ENCODE results near the gene TEAD1. TPM values are rescaled to one million over a fixed set of nuclear protein-coding genes. Genes with fewer than 3 reads are reported as not detected.

TEAD1 gene
- total RNA-seq, 1 experiment from 2014 or later: 102 TPM

DNA sequence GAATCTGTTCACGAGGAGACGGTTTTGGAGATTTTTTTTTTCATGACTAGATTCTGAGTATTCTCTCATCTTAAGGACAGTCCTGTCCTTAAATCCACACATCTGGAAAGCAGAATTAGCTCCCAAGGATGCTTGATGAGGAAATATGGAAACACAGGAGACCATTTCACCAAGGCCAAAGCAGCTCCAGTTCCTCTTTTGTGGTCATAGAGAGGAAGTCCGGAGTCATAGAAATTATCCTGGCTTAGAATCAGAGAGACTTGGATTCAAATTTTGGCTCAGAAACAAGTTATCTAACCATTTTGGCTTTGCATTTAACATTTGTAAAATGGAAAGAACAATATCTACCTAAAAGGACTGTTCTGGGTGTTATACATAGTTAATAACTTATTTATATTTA is 7.3 kb upstream of the TEAD1 start:
- Histone ChIP-seq H3K4me1 (ENCODE audit: control insufficient read depth, insufficient read depth, low read length) (no peaks in the 10 kb centered on the region), H3K4me3 (ENCODE audit: low read depth in 2 of 2, low read length in 2 of 2) (no peak overlapping the region), H3K9me3 (ENCODE audit: control insufficient read depth, insufficient read depth, low read depth, low read length) (no peaks in the 10 kb centered on the region), H3K36me3 (ENCODE audit: control insufficient read depth, insufficient read depth, low read length) (no peaks in the 10 kb centered on the region), H3K27ac (ENCODE audit: low read length) (no peak overlapping the region), H3K27me3 (ENCODE audit: control insufficient read depth, insufficient read depth, low read length) (no peaks in the 10 kb centered on the region; the same call in 1 of the 2 replicates)
- BruUV-seq (replicated peaks): no TSS peak
- no peak for TF ChIP-seq TCF7L2 (IDR thresholded peaks at IDR 0.05; ENCODE audit: low read depth, low read length)
- no peak for TF ChIP-seq POLR2AphosphoS5 (IDR thresholded peaks at IDR 0.05; ENCODE audit: low read depth, low read length)
- TF ChIP-seq SIN3A (IDR thresholded peaks at IDR 0.05; ENCODE audit: borderline replicate concordance, insufficient read depth, low read depth, low read length): no peak
- TF ChIP-seq, protein P1, sequence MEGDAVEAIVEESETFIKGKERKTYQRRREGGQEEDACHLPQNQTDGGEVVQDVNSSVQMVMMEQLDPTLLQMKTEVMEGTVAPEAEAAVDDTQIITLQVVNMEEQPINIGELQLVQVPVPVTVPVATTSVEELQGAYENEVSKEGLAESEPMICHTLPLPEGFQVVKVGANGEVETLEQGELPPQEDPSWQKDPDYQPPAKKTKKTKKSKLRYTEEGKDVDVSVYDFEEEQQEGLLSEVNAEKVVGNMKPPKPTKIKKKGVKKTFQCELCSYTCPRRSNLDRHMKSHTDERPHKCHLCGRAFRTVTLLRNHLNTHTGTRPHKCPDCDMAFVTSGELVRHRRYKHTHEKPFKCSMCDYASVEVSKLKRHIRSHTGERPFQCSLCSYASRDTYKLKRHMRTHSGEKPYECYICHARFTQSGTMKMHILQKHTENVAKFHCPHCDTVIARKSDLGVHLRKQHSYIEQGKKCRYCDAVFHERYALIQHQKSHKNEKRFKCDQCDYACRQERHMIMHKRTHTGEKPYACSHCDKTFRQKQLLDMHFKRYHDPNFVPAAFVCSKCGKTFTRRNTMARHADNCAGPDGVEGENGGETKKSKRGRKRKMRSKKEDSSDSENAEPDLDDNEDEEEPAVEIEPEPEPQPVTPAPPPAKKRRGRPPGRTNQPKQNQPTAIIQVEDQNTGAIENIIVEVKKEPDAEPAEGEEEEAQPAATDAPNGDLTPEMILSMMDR (IDR thresholded peaks at IDR 0.05): no peak
- no peak for TF ChIP-seq REST (IDR thresholded peaks at IDR 0.05; ENCODE audit: insufficient read depth in 1 of 2, low read depth in 2 of 2, low read length in 1 of 2)
- intact Hi-C loops (cut with micrococcal nuclease; ENCODE audit: unreplicated experiment) (no loop called here), in situ Hi-C loops (cut with HindIII; ENCODE audit: low pct_unique_long_range_greater_than_20kb, low sequenced_read_pairs) (no loop called here)
- ChIA-PET POLR2A (no interaction called here), CTCF (no interaction called here)
- no peak for ATAC-seq
- DNase-seq (ENCODE audit: low read depth, low spot score): no peak

DNA sequence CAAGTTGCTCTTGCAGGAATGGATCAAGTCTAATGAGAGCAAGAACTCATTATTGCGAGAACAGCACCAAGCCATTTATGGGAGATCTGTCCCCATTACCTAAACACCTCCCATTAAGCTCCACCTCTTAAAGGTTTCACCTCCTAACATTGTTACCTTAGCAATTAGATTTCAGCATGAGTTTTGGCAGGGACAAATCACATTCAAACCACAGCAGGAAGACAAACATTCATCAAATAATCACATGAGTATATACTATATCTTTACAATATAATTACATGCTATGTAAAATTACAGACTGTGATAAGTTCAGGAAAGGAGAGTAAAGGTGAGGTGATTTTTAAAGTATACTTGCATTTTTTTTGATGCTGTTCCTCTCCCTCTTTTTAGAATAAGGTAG is 6.6 kb upstream of the TEAD1 start:
- Histone ChIP-seq H3K27me3 (ENCODE audit: control insufficient read depth, insufficient read depth, low read length) (no peaks in the 10 kb centered on the region; the same call in 1 of the 2 replicates), H3K4me3 (ENCODE audit: low read depth in 2 of 2, low read length in 2 of 2) (no peak overlapping the region), H3K27ac (ENCODE audit: low read length) (no peak overlapping the region), H3K4me1 (ENCODE audit: control insufficient read depth, insufficient read depth, low read length) (no peaks in the 10 kb centered on the region), H3K36me3 (ENCODE audit: control insufficient read depth, insufficient read depth, low read length) (no peaks in the 10 kb centered on the region), H3K9me3 (ENCODE audit: control insufficient read depth, insufficient read depth, low read depth, low read length) (no peaks in the 10 kb centered on the region)
- TF ChIP-seq, protein P1 (IDR thresholded peaks at IDR 0.05): no peak
- no peak for TF ChIP-seq SIN3A (IDR thresholded peaks at IDR 0.05; ENCODE audit: borderline replicate concordance, insufficient read depth, low read depth, low read length)
- TF ChIP-seq TCF7L2 (IDR thresholded peaks at IDR 0.05; ENCODE audit: low read depth, low read length): no peak
- no peak for TF ChIP-seq REST (IDR thresholded peaks at IDR 0.05; ENCODE audit: insufficient read depth in 1 of 2, low read depth in 2 of 2, low read length in 1 of 2)
- TF ChIP-seq POLR2AphosphoS5 (IDR thresholded peaks at IDR 0.05; ENCODE audit: low read depth, low read length): no peak
- in situ Hi-C loops (cut with HindIII; ENCODE audit: low pct_unique_long_range_greater_than_20kb, low sequenced_read_pairs): no loop called here
- ATAC-seq: no peak
- no peak for DNase-seq (ENCODE audit: low read depth, low spot score)
- POLR2A ChIA-PET: no interaction called here
- intact Hi-C loops (cut with micrococcal nuclease; ENCODE audit: unreplicated experiment): no loop called here
- no TSS peak for BruUV-seq (replicated peaks)
- CTCF ChIA-PET: no interaction called here
